ENCODE measurements around the gene FOXL3. TPM values are rescaled to one million over a fixed set of nuclear protein-coding genes. Genes with fewer than 3 reads are reported as not detected.

FOXL3 gene
- total RNA-seq, 1 experiment from 2014 or later = not detected

DNA sequence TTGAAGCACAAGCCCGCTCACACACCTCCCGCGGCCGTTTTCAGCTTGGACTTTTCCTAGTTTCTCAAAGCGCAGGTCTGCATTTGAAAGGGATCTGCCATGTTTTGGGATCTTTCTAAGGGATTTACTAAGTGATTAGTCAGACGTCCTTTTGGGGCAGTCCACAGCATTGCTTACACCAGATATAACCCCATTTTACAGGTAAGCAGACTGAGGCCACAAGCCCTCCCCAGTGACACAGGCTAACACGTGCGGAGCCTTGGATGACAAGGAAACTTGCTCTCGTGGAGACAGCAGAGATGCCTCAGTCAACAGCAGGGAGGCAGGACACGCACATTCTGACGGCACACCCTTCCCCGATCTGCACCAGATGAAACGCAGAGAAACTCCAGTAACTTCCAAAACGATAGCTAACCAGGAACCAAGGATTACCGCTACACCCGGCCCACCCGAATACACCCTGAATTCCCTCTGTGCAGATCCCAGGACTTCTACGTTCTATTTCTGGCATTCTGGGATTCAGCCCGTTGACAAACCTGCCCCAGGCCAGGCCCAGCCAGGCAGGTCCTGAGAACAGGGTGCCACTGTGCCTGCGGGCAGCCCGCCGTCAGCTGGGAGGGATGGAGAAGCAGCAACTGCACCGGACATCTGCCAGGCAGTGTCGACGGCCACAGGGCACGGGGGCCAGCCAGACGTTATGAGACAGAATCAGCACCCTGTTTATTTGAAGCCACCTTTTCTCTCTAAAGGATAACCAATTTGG, 27.9 kb downstream of the FOXL3 start (continued):
- TF ChIP-seq, protein P1, sequence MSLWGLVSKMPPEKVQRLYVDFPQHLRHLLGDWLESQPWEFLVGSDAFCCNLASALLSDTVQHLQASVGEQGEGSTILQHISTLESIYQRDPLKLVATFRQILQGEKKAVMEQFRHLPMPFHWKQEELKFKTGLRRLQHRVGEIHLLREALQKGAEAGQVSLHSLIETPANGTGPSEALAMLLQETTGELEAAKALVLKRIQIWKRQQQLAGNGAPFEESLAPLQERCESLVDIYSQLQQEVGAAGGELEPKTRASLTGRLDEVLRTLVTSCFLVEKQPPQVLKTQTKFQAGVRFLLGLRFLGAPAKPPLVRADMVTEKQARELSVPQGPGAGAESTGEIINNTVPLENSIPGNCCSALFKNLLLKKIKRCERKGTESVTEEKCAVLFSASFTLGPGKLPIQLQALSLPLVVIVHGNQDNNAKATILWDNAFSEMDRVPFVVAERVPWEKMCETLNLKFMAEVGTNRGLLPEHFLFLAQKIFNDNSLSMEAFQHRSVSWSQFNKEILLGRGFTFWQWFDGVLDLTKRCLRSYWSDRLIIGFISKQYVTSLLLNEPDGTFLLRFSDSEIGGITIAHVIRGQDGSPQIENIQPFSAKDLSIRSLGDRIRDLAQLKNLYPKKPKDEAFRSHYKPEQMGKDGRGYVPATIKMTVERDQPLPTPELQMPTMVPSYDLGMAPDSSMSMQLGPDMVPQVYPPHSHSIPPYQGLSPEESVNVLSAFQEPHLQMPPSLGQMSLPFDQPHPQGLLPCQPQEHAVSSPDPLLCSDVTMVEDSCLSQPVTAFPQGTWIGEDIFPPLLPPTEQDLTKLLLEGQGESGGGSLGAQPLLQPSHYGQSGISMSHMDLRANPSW (CRISPR knock-in tag; conservative IDR thresholded peaks at IDR 0.05; ENCODE audit: low read depth) = no peak
- TF ChIP-seq CREM (CRISPR knock-in tag; IDR thresholded peaks at IDR 0.05) (no peak), RELA (CRISPR knock-in tag; IDR thresholded peaks at IDR 0.05; ENCODE audit: borderline replicate concordance) (no peak), NFYB (CRISPR knock-in tag; conservative IDR thresholded peaks at IDR 0.05; ENCODE audit: low read depth) (no peak), TP53 (CRISPR knock-in tag; IDR thresholded peaks at IDR 0.05) (no peak), ATF1 (CRISPR knock-in tag; IDR thresholded peaks at IDR 0.05) (no peak), ZNF396 (CRISPR knock-in tag; IDR thresholded peaks at IDR 0.05; ENCODE audit: borderline replicate concordance) (no peak), ZNF138 (CRISPR knock-in tag; conservative IDR thresholded peaks at IDR 0.05) (no peak), EMX1 (CRISPR knock-in tag; IDR thresholded peaks at IDR 0.05) (no peak), TEAD4 (CRISPR knock-in tag; IDR thresholded peaks at IDR 0.05) (no peak)
- TF ChIP-seq, protein P2, sequence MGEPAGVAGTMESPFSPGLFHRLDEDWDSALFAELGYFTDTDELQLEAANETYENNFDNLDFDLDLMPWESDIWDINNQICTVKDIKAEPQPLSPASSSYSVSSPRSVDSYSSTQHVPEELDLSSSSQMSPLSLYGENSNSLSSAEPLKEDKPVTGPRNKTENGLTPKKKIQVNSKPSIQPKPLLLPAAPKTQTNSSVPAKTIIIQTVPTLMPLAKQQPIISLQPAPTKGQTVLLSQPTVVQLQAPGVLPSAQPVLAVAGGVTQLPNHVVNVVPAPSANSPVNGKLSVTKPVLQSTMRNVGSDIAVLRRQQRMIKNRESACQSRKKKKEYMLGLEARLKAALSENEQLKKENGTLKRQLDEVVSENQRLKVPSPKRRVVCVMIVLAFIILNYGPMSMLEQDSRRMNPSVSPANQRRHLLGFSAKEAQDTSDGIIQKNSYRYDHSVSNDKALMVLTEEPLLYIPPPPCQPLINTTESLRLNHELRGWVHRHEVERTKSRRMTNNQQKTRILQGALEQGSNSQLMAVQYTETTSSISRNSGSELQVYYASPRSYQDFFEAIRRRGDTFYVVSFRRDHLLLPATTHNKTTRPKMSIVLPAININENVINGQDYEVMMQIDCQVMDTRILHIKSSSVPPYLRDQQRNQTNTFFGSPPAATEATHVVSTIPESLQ (CRISPR knock-in tag; IDR thresholded peaks at IDR 0.05) = no peak
- TF ChIP-seq, protein P3, sequence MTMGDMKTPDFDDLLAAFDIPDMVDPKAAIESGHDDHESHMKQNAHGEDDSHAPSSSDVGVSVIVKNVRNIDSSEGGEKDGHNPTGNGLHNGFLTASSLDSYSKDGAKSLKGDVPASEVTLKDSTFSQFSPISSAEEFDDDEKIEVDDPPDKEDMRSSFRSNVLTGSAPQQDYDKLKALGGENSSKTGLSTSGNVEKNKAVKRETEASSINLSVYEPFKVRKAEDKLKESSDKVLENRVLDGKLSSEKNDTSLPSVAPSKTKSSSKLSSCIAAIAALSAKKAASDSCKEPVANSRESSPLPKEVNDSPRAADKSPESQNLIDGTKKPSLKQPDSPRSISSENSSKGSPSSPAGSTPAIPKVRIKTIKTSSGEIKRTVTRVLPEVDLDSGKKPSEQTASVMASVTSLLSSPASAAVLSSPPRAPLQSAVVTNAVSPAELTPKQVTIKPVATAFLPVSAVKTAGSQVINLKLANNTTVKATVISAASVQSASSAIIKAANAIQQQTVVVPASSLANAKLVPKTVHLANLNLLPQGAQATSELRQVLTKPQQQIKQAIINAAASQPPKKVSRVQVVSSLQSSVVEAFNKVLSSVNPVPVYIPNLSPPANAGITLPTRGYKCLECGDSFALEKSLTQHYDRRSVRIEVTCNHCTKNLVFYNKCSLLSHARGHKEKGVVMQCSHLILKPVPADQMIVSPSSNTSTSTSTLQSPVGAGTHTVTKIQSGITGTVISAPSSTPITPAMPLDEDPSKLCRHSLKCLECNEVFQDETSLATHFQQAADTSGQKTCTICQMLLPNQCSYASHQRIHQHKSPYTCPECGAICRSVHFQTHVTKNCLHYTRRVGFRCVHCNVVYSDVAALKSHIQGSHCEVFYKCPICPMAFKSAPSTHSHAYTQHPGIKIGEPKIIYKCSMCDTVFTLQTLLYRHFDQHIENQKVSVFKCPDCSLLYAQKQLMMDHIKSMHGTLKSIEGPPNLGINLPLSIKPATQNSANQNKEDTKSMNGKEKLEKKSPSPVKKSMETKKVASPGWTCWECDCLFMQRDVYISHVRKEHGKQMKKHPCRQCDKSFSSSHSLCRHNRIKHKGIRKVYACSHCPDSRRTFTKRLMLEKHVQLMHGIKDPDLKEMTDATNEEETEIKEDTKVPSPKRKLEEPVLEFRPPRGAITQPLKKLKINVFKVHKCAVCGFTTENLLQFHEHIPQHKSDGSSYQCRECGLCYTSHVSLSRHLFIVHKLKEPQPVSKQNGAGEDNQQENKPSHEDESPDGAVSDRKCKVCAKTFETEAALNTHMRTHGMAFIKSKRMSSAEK (CRISPR knock-in tag; IDR thresholded peaks at IDR 0.05; ENCODE audit: borderline replicate concordance) = no peak

DNA sequence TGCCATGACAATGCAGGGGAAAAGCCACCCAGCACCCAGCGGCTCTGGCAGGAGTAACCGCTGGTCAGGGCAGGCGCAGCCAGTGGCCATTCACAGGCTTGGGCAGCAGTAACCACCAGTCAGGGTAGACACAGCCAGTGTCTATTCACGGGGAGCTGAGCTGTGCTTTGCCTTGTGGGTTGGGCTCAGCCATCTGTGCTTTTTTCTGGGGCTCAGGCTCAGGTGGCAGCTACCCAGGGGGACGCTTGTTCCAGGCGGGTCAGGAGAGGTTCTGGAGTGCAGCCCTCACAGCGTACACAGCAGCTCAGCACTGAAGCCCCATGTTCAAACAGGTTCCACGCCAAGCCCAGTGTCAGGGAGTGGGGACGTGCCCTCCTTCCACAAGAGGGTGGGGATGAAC, 28.5 kb downstream of the FOXL3 start:
- H3K27ac Mint-ChIP-seq = no peak overlapping the region
- ChIA-PET CTCF (interaction anchor here (1.5 to 2.3 kb wide), 2 partner anchors 347 to 468 kb away, joined by 3 to 7 read pairs; no protein-coding TSS in a partner anchor), POLR2A (no interaction called here)
- 0 out of 2 replicates have a peak, but pooled peaks cover 4% of the 10 kb centered on the region for H3K36me3 Mint-ChIP-seq
- no peak for ATAC-seq
- TF ChIP-seq GTF2I (CRISPR knock-in tag; conservative IDR thresholded peaks at IDR 0.05) = no peak
- no peak for TF ChIP-seq ZNF263 (CRISPR knock-in tag; IDR thresholded peaks at IDR 0.05; ENCODE audit: low read depth)
- TF ChIP-seq HMGA2 (CRISPR knock-in tag; IDR thresholded peaks at IDR 0.05) = no peak
- TF ChIP-seq, protein P4, sequence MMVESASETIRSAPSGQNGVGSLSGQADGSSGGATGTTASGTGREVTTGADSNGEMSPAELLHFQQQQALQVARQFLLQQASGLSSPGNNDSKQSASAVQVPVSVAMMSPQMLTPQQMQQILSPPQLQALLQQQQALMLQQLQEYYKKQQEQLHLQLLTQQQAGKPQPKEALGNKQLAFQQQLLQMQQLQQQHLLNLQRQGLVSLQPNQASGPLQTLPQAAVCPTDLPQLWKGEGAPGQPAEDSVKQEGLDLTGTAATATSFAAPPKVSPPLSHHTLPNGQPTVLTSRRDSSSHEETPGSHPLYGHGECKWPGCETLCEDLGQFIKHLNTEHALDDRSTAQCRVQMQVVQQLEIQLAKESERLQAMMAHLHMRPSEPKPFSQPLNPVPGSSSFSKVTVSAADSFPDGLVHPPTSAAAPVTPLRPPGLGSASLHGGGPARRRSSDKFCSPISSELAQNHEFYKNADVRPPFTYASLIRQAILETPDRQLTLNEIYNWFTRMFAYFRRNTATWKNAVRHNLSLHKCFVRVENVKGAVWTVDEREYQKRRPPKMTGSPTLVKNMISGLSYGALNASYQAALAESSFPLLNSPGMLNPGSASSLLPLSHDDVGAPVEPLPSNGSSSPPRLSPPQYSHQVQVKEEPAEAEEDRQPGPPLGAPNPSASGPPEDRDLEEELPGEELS (CRISPR knock-in tag; IDR thresholded peaks at IDR 0.05) = no peak
- TF ChIP-seq, protein P5, sequence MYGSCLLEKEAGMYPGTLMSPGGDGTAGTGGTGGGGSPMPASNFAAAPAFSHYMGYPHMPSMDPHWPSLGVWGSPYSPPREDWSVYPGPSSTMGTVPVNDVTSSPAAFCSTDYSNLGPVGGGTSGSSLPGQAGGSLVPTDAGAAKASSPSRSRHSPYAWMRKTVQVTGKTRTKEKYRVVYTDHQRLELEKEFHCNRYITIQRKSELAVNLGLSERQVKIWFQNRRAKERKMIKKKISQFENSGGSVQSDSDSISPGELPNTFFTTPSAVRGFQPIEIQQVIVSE (CRISPR knock-in tag; IDR thresholded peaks at IDR 0.05; ENCODE audit: borderline replicate concordance) = no peak
- no peak for TF ChIP-seq CREM (CRISPR knock-in tag; IDR thresholded peaks at IDR 0.05)
- TF ChIP-seq, protein P6, sequence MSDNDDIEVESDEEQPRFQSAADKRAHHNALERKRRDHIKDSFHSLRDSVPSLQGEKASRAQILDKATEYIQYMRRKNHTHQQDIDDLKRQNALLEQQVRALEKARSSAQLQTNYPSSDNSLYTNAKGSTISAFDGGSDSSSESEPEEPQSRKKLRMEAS (CRISPR knock-in tag; IDR thresholded peaks at IDR 0.05) = no peak
- TF ChIP-seq, protein P7, sequence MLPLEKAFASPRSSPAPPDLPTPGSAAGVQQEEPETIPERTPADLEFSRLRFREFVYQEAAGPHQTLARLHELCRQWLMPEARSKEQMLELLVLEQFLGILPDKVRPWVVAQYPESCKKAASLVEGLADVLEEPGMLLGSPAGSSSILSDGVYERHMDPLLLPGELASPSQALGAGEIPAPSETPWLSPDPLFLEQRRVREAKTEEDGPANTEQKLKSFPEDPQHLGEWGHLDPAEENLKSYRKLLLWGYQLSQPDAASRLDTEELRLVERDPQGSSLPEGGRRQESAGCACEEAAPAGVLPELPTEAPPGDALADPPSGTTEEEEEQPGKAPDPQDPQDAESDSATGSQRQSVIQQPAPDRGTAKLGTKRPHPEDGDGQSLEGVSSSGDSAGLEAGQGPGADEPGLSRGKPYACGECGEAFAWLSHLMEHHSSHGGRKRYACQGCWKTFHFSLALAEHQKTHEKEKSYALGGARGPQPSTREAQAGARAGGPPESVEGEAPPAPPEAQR (CRISPR knock-in tag; IDR thresholded peaks at IDR 0.05) = no peak
- TF ChIP-seq IRF2 (CRISPR knock-in tag; IDR thresholded peaks at IDR 0.05; ENCODE audit: borderline replicate concordance, low read depth) = no peak
- no peak for TF ChIP-seq ZNF423 (CRISPR knock-in tag; IDR thresholded peaks at IDR 0.05)
- no peaks in the 10 kb centered on the region for H3K4me1 Mint-ChIP-seq
- H3K4me3 Mint-ChIP-seq = no peak overlapping the region
- H3K9me3 Mint-ChIP-seq = peaks cover 9% of the 10 kb centered on the region
- DNase-seq (ENCODE audit: low spot score) = no peak
- H3K27me3 Mint-ChIP-seq (ENCODE audit: low read depth) = peaks cover 8% of the 10 kb centered on the region
